PC-9 (cell line): Measurements from ENCODE around the gene TMEM51.
"Not testable (repeated sequence)": the region's sequence is repeated elsewhere in the genome, so short reads cannot be mapped to it uniquely, and the experiment has no call there.

Source experiments
- EZH2 ChIP-seq: fragments of 200-600 bp; sonication (generic); IDR thresholded peaks from 2 replicates; pipeline ENCODE4 v1.8.0; 2017; ENCODE audit warnings: antibody characterized with exemption, low read depth
- TF ChIP-seq, protein P1 (sequence below): fragments of 200-600 bp; sonication (generic); conservative IDR thresholded peaks from 2 replicates; pipeline ENCODE4 v1.6.1; 2017; ENCODE audit warnings: mixed run types, antibody characterized with exemption, mild to moderate bottlenecking, moderate library complexity

DNA sequence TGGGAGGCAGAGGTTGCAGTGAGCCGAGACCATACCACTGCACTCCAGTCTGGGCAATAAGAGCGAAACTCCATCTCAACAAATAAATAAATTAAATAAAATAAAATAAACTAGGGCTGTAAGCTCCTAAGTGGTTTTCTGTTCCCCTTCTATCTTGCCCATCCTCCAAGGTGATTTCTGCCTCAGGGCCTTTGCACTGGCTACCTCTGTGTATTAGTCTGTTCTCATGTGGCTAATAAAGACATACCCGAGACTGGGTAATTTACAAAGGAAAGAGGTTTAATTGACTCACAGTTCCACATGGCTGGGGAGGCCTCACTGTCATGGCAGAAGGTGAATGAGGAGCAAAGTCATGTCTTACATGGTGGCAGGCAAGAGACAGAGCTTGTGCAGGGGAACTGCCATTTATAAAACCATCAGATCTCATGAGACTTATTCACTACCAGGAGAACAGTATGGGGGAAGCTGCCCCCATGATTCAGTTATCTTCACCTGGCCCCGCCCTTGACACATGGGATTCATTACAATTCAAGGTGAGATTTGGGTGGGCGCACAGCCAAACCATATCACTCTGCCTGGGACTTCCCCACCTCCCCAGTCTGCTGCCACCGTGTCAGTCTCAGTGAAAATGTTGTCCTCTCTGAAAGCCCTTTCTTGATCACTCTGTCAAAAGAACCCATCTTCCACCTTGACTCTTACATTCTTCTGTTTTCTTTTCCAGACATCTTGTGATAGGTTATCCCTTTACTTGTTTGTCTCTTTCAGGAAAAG, 22.0 kb downstream of the TMEM51 start:
- TF ChIP-seq, protein P1, sequence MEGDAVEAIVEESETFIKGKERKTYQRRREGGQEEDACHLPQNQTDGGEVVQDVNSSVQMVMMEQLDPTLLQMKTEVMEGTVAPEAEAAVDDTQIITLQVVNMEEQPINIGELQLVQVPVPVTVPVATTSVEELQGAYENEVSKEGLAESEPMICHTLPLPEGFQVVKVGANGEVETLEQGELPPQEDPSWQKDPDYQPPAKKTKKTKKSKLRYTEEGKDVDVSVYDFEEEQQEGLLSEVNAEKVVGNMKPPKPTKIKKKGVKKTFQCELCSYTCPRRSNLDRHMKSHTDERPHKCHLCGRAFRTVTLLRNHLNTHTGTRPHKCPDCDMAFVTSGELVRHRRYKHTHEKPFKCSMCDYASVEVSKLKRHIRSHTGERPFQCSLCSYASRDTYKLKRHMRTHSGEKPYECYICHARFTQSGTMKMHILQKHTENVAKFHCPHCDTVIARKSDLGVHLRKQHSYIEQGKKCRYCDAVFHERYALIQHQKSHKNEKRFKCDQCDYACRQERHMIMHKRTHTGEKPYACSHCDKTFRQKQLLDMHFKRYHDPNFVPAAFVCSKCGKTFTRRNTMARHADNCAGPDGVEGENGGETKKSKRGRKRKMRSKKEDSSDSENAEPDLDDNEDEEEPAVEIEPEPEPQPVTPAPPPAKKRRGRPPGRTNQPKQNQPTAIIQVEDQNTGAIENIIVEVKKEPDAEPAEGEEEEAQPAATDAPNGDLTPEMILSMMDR, result not testable (repeated sequence)
- not testable (repeated sequence) for TF ChIP-seq EZH2
